GM21360 (cell line): Measurements from ENCODE around the gene TMEM182.

Experiments
- ATAC-seq: cut with Tn5 transposase; IDR thresholded peaks from one replicate; pipeline ENCODE4 v1.9.1; 2021; ENCODE audit warnings: mild to moderate bottlenecking, moderate library complexity; ENCODE audit not compliant: unreplicated experiment

TMEM182 gene

DNA sequence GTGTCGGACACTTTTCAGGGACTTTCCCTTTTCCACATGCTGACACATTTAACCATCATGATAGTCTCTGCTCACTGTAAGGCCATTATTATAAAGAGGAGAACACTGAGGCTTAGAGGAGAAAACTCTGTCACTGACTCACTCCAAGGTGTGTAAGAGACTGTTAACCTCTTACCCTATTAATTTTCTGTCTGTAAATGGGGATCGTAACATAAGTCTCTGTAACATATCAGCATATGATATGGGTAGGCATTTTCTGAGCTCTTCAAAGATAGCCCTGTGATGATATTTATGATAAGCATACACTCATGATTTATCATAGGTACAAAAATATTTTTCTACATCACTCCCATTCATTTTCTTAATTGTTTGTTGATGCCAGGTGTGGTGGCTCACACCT is 36.4 kb downstream of the TMEM182 start:
- no peak for ATAC-seq

DNA sequence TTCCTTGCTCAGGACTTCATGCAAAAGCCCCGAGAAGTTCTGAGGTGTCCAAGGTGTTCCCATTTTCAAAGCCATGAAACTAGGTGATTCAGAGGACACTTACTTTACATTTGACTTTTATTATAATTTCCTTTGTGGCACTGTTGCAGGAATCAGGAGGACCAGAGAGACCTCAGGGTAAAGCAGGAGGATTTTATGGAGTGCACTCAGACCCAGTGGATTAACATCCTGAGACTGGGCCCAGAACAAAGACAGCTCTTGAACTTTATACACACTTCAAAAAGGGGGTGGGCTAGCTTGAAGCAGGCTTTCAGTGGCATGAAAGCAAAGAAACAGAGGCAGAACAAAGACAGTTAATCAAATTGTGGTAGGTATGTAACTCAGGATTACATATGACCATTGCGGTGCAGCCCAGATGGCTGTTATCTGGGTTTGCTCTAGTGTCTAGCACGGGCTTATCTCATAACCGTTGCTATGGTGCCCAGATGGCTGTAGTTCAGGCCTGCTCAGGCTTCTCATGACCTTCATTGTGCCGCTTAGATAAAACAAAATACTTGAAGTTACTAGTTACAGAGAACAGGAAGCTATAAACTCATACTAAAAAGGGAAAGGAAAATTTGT is 39.4 kb downstream of the TMEM182 start:
- no peak for ATAC-seq

DNA sequence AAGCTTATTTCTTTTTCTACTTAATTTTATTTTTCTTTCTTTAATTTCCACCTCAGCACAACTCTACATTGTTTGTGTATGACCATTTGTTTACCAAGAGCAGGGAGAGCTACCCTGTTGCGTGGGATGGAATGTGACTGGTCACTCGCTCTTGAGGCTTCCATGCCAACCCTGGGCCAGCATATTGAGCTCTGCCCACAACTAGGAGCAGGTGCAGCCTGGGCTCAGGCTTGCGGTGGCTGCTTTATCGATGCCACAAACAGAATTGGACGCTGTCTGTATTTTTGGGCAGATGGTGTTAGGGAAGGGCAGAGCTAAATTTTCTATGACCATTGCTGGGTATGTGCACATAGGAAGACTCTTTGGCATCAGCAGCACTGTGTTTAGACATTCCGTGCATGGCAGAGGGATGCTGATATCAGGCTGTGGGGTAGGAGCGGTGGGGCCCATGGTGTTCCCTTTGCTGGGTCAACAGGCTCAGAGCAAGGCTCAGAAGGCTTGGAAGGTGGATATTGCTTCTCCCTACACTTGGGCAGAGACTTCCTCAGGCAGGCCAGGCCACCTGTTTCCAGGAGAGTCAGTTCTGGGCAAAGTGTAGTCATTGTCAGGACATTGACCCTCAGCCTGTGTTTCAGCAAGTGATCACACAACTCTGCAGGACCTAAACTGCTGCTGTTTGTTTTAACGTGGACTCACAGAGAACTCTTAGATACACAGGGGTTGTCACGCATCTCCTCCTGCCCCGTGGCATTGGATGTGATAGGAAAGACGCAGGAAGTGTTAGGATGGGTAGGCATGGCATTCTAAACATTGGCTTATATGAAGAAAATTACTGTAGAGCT is 40.2 kb downstream of the TMEM182 start:
- ATAC-seq = no peak

DNA sequence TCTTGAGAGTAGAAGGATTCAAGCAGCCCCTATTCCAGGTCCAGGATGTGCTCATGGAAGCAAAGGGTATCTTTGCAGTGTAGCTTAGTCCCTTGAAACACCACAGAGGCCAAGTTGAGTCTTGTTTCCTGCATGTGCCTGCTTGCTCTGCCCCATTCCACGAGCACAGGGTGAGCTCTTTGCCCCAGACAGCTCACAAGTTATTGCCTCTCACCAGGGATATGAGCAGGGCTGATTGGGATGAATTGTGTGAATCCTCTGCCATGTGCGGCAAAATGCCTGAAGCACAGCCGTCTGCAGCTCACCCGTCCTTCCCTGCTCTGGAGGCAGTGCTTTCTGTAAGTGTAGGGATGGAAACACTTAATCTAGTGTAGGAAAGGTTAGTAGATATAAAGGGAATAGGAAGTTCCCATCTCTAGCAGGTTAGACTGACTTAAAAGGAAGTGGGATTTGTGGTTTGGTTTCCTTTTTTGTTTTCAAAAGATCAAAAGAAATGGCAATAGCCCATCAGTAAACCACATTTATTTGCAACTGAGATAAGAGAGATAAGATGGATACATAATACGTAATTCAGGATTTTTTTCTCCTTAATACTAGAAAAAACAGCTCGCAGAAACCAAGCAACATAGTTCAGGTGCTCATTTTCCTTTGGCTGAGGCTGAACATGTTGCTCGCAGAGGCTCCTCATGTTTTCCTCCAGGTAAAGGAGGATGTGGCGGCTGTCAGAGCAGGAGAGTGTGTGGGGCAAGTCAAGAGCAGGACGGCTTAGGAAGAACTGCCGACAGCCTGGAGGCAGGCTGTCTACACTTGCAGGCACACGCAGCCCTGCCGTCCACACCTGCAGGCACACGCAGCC is 41.4 kb downstream of the TMEM182 start:
- ATAC-seq = no peak

DNA sequence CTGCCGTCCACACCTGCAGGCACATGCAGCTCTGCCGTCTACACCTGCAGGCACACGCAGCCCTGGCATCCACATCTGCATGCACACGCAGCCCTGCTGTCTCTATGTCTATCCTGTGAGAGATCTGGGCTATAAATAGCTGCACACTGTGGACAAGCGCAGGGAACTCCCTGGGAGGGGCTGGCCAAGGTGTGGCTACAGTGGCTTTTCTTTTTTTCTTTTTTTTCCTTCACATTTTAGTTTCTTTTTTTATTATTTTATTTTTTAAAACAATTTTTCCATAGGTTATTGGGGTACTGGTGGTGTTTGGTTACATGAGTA is 42.0 kb downstream of the TMEM182 start:
- ATAC-seq = no peak

DNA sequence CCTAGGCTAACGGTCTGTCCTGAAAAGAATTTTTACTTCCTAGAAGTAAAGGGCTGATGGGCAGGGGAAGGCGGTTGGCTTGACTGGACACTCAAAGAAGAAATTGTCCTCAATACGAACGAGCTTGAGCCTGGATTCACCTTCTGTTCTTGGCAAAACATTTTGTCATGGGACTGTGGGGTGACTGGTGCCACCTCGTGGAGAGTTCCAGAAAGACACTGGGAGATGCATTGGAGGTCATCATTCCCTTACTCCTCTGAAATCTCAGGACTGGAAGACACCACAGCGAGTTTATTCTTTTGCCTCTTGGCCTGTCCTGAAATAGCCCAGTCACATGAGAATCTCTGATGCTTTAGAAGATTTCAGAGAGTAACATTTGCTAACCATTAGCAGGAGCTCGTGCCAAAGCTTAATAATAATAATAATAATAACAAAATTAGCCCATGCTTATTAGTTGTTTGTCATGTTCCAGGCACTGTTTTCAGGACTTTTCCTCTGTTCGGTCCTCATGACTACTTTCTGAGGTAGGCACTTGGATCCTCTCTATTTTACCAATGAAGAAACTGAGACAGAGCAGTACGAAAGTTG is 44.5 kb downstream of the TMEM182 start:
- peak; percentile 81 for ATAC-seq

DNA sequence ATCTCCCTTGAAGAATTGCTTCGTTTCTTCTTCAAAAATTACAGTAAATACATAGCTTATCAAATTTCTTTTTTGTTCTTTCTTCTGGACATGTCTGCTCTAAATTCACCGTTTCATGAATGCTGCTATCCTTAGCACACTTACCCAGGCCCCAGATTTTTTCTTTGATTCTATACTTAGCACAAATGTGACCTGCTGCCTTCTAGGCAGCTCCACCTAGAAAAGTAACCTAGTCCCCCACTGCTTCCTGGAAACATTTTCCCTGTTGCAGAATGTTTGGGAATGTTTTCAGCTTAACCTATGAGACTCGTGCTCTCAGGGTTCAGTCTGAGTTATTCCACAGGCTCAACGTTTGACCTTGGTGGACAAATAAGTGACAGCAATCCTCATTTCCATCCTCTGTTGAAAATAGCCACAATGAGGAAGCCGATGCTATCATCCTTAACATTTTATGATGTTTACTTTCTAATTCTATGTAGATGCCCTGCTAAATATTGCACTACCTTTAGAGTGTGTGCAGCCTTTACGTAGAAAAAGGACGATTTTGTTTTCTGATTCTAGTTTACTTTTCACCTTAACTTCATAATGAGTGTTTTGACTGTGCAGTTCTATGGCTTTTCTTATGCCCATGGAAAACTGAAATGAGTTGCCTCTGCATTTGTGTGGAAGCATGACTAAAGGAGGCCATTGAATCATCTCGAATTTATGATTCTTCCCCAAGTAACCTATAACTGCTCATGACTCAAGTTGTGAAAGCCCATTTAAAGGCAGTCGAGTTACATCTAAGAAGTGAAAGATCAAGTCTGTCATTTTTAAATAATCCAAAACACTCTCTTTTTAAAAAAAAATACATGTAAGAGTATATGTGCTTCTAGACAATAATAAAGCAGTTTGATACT is 47.7 kb downstream of the TMEM182 start:
- ATAC-seq = no peak

DNA sequence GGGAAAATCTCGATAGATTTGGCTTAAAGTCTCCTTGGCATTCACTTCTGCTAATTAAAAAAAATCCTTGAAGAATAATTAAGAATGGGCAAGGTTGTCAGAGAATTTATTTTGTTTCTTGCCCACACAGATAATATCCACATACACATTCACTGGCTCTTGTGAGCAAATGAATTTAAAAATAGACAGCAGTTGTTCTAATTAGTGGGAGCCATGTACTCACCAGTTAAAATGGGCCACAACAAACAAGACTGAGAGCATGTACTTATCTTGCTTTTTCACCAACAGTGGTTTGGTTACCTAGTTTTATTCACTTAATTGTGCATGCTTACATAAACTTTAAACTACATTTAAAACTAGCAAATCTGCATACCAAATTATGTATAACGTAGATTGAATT is 53.5 kb downstream of the TMEM182 start:
- ATAC-seq = no peak

DNA sequence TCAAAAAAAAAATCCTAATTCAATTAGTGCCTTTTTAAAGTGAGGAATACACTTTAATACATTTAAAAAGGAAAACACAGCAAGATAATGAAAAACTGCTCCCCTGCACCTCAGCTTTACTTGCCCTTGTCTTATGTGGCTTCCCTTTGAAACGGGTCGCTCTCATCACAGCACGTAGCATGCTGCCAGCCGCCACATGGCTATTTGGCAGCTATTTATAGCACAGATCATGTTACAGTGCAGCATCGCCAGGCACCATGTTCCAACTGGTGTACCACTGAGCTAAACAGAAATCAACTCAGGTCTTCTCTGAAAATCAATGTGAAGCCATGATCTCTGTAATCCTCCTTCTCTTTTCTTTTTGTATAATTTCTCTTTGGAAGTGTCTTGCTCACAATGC is 65.1 kb downstream of the TMEM182 start:
- ATAC-seq = no peak

DNA sequence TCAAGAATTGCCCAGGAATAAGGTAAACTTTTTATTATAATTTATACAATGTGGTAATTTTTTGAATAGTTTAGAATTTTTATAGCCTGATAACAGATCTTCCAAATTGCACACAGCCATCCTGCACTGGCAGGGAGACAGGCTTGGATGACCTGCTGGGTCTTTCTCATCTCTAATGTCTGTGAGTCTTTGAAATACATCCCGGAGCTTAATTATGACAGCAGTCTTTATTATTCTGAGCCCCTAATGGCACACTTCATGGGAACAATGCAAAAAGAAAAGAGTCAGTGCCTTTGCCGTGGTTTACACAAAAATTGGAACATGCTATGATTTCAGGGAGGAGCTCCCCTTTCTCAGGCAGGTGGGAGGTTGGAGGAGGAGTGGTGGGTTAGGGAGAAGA is 71.0 kb downstream of the TMEM182 start:
- no peak for ATAC-seq

DNA sequence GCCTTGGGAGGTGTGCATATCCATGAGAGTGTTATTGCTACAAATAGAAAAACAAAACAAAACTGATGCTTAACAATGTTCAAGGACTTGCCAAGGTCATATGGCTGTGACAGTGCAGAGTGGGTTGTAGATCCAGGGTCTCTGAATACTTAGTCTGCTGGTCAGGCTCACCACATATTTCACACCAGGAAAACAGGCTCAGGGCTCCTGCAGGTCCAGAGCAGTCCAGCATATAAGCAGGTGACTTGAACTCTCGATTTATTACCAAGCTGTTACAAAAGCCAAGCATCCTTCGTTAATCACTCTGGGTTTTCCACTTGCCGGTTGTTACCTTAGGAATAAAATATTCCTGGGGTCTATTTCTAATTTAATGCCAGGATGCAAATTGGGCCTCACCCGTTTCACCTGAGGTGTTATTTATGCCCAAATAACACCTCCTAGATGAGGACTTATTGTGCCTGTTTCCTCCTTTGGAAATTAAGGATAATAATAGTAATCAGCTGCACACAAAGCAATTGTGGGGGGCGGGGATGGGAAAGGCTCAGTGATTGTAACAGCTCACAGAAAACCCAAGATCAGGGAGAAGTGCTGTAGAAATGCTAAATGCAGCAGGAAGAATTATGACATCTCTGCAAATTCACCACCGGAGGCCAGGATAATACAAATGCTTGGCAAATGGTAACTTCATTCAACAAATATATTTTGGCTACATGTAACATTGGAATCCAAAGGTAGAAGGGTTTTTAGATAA is 72.9 kb downstream of the TMEM182 start:
- ATAC-seq = no peak

DNA sequence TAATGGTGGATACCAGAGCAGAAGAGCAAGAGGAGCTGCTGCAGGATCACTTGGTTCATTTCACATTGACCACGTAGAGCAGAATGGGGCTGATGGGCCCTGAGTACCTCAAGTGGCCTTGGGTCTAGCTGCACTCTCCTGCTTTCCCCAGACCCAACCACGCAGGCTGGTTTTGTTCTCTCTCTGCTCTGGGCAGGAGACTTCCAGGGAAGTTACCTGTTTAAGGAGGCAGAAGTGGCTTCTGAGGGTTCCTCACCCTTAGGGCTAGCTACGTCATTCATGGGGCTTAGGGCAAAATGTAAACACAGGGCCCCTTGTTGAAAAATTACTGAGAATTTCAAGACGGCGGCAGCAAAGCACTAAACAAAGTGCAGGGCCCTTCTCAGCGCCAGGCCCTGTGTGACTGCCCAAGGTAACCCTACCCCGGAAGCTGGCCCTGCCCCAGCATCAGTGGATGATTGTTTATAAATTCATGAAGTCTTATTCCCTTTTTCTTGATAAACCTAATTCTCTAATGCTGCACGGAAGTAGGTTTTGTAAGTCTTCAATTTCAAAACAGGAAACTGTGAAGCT is 75.9 kb downstream of the TMEM182 start:
- ATAC-seq = no peak

DNA sequence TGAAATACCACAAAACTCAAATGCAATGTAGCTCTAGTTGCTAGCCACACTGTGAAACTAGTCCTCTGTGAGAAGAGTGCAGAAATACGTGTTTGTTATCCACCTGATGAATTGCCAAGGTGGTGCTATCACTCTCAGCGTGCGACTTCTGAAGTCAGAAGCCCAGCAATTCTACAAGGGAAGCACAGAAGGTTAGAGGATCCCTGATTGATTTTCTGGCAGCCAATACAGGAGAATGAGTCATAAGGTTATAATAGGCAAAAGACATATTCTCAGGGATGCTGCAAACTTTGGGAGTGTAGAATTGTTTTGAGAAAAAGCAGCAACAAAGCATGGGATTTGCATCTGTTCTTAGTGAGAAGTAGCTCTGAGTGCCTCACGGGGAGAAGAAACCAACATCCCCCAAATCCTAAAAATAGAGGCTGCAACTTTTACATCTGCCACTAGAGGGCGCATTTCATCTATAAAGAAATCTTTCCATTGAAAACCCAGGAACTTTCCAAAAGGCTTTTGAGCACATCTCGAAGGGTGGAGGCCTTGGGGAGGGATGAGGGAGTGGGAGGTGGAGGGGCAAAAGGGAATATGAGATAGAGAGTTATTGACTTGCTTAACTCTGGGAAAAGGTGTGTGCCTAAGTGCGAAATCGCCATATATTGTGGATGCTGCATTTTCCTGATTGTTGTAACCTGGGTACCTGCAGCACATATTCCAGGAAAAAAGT is 78.0 kb downstream of the TMEM182 start:
- ATAC-seq = no peak

DNA sequence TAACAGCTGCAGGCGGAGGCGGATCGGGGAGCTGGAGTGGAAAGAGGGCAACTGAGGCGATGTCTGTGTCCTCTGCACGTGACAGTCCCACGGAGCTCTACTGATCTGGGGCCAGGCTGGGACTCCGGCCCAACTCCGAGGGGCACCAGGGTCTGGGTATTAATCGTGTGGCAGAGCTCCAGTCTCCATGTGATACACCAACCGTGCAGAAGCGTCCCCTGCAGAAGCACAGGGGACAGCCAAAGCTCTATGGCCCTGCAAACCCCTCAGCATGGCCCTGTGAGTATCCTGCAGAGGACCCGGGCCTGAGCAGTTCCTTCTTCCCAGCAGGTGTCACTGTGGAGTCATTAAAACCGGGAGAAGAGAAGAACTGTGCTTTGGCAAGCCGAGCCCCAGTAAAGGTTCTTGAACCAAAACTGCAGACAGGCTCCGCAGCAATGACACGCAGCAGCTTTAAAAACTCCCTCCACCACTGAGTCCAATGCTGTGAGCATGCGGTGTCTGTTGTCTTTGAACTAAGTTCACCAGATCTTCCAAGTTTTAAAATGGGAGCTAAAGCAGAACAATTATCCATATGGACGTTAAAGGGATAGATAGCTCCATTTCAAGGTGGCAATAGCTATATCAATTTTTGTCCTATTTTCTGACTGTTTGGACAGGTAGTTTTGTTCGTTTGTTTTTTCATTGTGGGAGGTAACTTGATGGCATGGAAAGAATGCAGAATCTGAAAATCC is 79.4 kb downstream of the TMEM182 start:
- ATAC-seq = peak; percentile 64

DNA sequence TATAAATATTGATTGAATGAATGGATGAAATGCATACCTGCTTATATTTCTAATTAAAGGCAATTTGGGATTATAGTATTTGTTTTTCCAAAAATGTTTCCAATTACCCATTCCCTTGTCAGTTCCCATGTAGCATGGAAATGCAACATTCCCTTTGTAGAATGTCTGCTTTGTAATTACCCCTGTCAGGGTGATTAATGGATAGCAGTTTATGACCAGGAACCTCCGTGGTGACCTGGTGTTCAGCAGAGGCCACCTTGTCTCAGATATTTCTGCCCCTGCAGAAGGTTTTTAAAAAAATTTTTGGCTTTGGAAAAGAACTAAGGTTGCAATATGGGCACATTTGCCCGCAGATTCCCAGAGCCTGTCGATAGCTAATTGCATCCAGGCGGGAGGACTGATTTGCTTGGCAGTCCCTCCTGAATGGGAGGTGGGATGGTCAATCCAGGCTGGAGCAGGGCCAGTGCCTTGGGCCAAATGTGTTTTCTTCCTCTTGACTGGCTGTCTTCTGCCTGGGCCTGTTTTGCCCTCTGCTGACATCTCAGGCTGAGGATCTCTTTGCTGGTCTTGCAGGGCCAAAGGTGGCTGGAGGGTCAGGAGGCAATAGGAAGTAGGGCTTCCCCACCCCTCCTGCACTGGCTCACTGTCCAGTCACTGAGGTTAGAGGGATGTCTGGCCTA is 82.1 kb downstream of the TMEM182 start:
- no peak for ATAC-seq

DNA sequence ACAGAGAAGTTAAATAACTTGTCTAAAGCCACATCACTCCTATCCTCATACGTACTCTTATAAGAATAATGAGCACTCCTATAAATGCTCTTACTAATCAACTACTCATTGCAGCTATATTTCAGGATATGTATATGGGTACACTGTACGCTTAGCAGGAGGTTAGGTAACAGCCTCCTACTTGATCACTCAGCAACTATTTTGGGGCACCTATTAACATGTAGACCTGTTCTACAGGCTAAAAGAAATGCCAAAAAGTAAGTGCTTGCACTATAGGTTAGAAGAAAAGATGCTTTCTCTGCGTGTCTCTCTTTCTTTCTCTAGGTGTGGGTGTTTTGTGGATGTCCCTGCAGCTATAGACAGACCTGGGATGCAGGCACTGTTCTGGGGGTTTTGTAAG is 83.1 kb downstream of the TMEM182 start:
- ATAC-seq = no peak

DNA sequence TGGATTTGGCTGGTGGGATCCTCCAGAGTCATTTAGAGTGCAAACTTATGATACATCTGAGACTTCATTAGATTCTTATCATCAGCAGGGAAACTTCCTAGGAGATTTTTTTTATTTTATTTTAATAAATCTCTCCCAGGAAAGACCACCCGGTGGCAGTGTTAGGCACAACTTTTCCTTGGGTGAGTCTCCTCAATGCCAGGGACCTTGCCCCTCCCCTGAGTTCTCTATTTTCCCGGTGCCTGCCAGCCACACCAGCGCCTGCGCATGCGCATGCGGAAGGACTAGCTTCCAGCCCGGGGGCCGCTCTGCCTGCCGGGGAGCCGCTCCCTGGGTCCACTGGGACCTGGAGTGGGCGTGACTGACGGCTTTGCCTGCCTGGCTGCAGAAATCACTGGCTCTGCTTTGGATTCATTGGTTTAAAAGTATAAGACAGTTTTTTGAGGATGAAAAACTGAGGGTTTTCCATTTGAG is 86.6 kb downstream of the TMEM182 start:
- ATAC-seq = no peak
